Hepatocyte (in vitro differentiated cells): Measurements from ENCODE around the gene PHLDA2. TPM values are rescaled to one million over a fixed set of nuclear protein-coding genes. Genes with fewer than 3 reads are reported as not detected.

Source experiments
- DNase-seq: peaks from one replicate; pipeline ENCODE4 v3.0.0-alpha.2; 2016; ENCODE audit warnings: low spot score
- H2AFZ ChIP-seq: fragments of 200-600 bp; sonication (generic); 2 replicates; pipeline ENCODE4 v1.6.0; 2016; ENCODE audit warnings: antibody characterized with exemption, mild to moderate bottlenecking
- H3K27ac ChIP-seq: fragments of 200-600 bp; sonication (generic); 2 replicates; pipeline ENCODE4 v1.5.1; 2016; ENCODE audit warnings: mild to moderate bottlenecking
- H3K27me3 ChIP-seq: fragments of 200-600 bp; sonication (generic); 2 replicates; pipeline ENCODE4 v1.6.1; 2016
- H3K36me3 ChIP-seq: fragments of 200-600 bp; sonication (generic); replicated peaks from 2 replicates; pipeline ENCODE4 v1.5.1; 2016; ENCODE audit warnings: low read depth; ENCODE audit not compliant: insufficient read depth
- H3K4me1 ChIP-seq: fragments of 200-600 bp; sonication (generic); 2 replicates; pipeline ENCODE4 v1.5.1; 2016; ENCODE audit warnings: mild to moderate bottlenecking, moderate library complexity; ENCODE audit not compliant: insufficient read depth
- H3K4me2 ChIP-seq: fragments of 200-600 bp; sonication (generic); 2 replicates; pipeline ENCODE4 v1.6.0; 2016
- H3K4me3 ChIP-seq: fragments of 200-600 bp; sonication (generic); 2 replicates; pipeline ENCODE4 v1.5.1; 2016; ENCODE audit warnings: mild to moderate bottlenecking
- H3K79me2 ChIP-seq: fragments of 200-600 bp; sonication (generic); 2 replicates; pipeline ENCODE4 v1.6.0; 2017; ENCODE audit warnings: mild to moderate bottlenecking
- H3K9me2 ChIP-seq: fragments of 200-600 bp; sonication (generic); replicated peaks from 2 replicates; pipeline ENCODE4 v1.6.0; 2017; ENCODE audit warnings: mild to moderate bottlenecking; ENCODE audit not compliant: insufficient read depth
- H3K9me3 ChIP-seq: fragments of 200-600 bp; sonication (generic); 2 replicates; pipeline ENCODE4 v1.5.1; 2016; ENCODE audit warnings: low read depth, mild to moderate bottlenecking
- H4K20me1 ChIP-seq: fragments of 200-600 bp; sonication (generic); 2 replicates; pipeline ENCODE4 v1.6.0; 2016; ENCODE audit warnings: mild to moderate bottlenecking; ENCODE audit not compliant: insufficient read depth, poor library complexity, severe bottlenecking
- CTCF ChIP-seq: fragments of 200-600 bp; sonication (generic); IDR thresholded peaks from 2 replicates; pipeline ENCODE4 v1.5.1; 2016; ENCODE audit warnings: antibody characterized with exemption, mild to moderate bottlenecking; ENCODE audit not compliant: poor library complexity
- EZH2 ChIP-seq: fragments of 200-600 bp; sonication (generic); IDR thresholded peaks from 2 replicates; pipeline ENCODE4 v1.6.1; 2016; ENCODE audit warnings: antibody characterized with exemption, mild to moderate bottlenecking, borderline replicate concordance
- EZH2phosphoT487 ChIP-seq: fragments of 200-600 bp; sonication (generic); IDR thresholded peaks from one replicate; pipeline ENCODE4 v1.6.1; 2018; ENCODE audit warnings: antibody characterized with exemption, mild to moderate bottlenecking, low read depth, moderate library complexity; ENCODE audit not compliant: unreplicated experiment, severe bottlenecking
- WGBS: methylation state at CpG from one replicate; pipeline ENCODE4 v1.1.6; 2016; ENCODE audit warnings: low lambda C conversion rate; ENCODE audit errors: missing lambda C conversion rate; 5-methylcytosine and 5-hydroxymethylcytosine counted together
- polyA plus RNA-seq: library from polyadenylated mRNA; unstranded; fragments of >200 nt; fragmentation: Nextera tagmentation; extraction: Ambion mirVana; gene quantifications from 2 replicates; pipeline ENCODE4 v1.2.1, GENCODE V29; 2016
- total RNA-seq: library from RNA; depleted of rRNA; stranded (reverse); fragments of >200 nt; gene quantifications from 2 replicates; pipeline ENCODE4 v1.2.3, GENCODE V29; 2014

PHLDA2 gene
- total and polyA plus RNA-seq, 2 experiments from 2014 or later, result 7.1 to 62.4 TPM

- no peak overlapping the region for H3K27ac ChIP-seq
- H3K4me1 ChIP-seq, result no peaks in the 10 kb centered on the region
- TF ChIP-seq EZH2phosphoT487 (no peak), EZH2 (no peak), CTCF (no peak)
- peaks cover 30% of the 10 kb centered on the region for H4K20me1 ChIP-seq
- H3K9me2 ChIP-seq, result no peaks in the 10 kb centered on the region
- H3K9me3 ChIP-seq, result no peaks in the 10 kb centered on the region
- DNase-seq, result no peak
- H3K36me3 ChIP-seq, result peaks cover 3% of the 10 kb centered on the region
- peaks cover 53% of the 10 kb centered on the region for H3K79me2 ChIP-seq
- no peak overlapping the region for H3K4me3 ChIP-seq
- no peak overlapping the region for H3K4me2 ChIP-seq
- no peak overlapping the region for H2AFZ ChIP-seq
- no peaks in the 10 kb centered on the region for H3K27me3 ChIP-seq
- 97% methylated on average over 6 of the region's 6 CpGs for WGBS
Measured at GRCh38 chr11:2963761-2964160, 34.5 kb upstream of the PHLDA2 start.

GRCh38 chr11:2963112-2963754 lies 34.0 kb upstream of the PHLDA2 start:
- no peaks in the 10 kb centered on the region for H3K9me2 ChIP-seq
- WGBS, result 94% methylated on average over 7 of the region's 7 CpGs
- no peak for DNase-seq
- peaks cover 3% of the 10 kb centered on the region for H3K36me3 ChIP-seq
- H2AFZ ChIP-seq, result no peak overlapping the region
- peaks cover 29% of the 10 kb centered on the region for H4K20me1 ChIP-seq
- no peaks in the 10 kb centered on the region for H3K4me1 ChIP-seq
- peaks cover 49% of the 10 kb centered on the region for H3K79me2 ChIP-seq
- TF ChIP-seq EZH2phosphoT487 (no peak), CTCF (no peak), EZH2 (no peak)
- no peak overlapping the region for H3K4me2 ChIP-seq
- H3K4me3 ChIP-seq, result no peak overlapping the region
- H3K27me3 ChIP-seq, result no peaks in the 10 kb centered on the region
- no peak overlapping the region for H3K27ac ChIP-seq
- no peaks in the 10 kb centered on the region for H3K9me3 ChIP-seq

- DNase-seq, result no peak
- Histone ChIP-seq H3K4me2 (no peak overlapping the region), H2AFZ (no peak overlapping the region), H3K79me2 (peaks cover 41% of the 10 kb centered on the region), H3K9me3 (no peaks in the 10 kb centered on the region), H3K4me3 (no peak overlapping the region), H3K27me3 (no peaks in the 10 kb centered on the region), H3K27ac (no peak overlapping the region), H3K9me2 (no peaks in the 10 kb centered on the region), H4K20me1 (peaks cover 25% of the 10 kb centered on the region), H3K36me3 (peaks cover 3% of the 10 kb centered on the region), H3K4me1 (no peaks in the 10 kb centered on the region)
- WGBS, result 91% methylated on average over 5 of the region's 5 CpGs
- no peak for TF ChIP-seq CTCF
- no peak for TF ChIP-seq EZH2
Measured at GRCh38 chr11:2961080-2961479, 31.9 kb upstream of the PHLDA2 start.

- Histone ChIP-seq H3K27me3 (no peaks in the 10 kb centered on the region), H3K9me3 (no peaks in the 10 kb centered on the region), H3K9me2 (no peaks in the 10 kb centered on the region), H3K4me1 (no peaks in the 10 kb centered on the region), H3K27ac (no peak overlapping the region), H3K4me3 (no peak overlapping the region), H3K79me2 (peaks cover 35% of the 10 kb centered on the region), H3K36me3 (peaks cover 3% of the 10 kb centered on the region), H4K20me1 (peaks cover 25% of the 10 kb centered on the region), H2AFZ (no peak overlapping the region), H3K4me2 (no peak overlapping the region)
- no peak for DNase-seq
- no peak for TF ChIP-seq EZH2phosphoT487
- no peak for TF ChIP-seq EZH2
- TF ChIP-seq CTCF, result no peak
- 98% methylated on average over 7 of the region's 7 CpGs for WGBS
Measured at GRCh38 chr11:2960139-2960538, 30.9 kb upstream of the PHLDA2 start.
